SU-DHL-6 (cell line): Measurements from ENCODE around the gene ME3.

Experiments
- EZH2phosphoT487 ChIP-seq: fragments of 200-600 bp; sonication (generic), shearing (Covaris generic); conservative IDR thresholded peaks from 2 replicates; pipeline ENCODE4 v1.6.1; 2018; ENCODE audit warnings: mild to moderate bottlenecking, antibody characterized with exemption, low read length, moderate library complexity, mixed read lengths
- TF ChIP-seq, protein P1 (sequence below): fragments of 200-600 bp; sonication (generic); IDR thresholded peaks from one replicate; pipeline ENCODE4 v1.5.1; 2017; ENCODE audit warnings: antibody characterized with exemption, mild to moderate bottlenecking, low read length, moderate library complexity; ENCODE audit not compliant: insufficient read depth, poor library complexity, severe bottlenecking

DNA sequence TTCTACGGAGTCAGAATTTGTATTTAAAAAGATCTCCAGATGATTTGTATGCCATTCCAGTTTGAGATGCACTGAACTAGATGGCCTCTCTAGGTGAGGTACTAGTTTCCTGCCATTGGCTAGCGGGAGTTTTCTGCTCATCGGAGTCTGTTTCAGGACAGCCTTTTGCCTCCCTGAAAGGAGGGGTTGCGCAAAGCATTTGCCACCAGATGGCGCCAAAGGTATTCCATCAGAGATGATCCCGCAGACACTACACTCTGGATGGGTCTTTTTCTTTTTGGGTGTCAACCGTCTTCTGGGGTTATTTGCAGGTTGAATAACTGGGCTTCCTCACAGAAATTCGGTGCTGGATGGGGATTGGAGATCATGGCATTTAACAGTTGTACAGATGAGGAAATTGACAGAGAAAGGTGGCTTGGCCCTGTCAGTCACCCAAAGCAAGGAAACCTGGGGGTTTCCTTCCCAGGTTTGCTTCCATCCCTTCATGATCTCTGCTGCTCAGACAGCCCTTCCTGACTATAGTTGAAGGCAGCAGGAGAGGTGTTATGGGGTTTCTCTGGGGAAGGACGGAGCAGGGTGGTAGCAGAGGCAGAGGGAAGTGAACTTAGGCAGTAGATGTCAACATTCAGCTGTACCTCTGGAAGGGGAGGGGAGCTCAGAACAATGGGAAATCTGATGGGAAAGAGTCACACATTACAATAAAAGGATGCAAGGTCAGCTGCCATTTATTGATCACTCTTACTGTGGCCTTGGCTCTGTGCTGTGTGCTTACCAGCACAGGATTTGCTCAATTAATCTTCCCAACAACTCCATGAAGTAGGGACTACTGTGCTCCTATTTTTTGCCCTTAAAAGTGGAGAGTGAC lies 216.1 kb downstream of the ME3 start:
- TF ChIP-seq, protein P1, sequence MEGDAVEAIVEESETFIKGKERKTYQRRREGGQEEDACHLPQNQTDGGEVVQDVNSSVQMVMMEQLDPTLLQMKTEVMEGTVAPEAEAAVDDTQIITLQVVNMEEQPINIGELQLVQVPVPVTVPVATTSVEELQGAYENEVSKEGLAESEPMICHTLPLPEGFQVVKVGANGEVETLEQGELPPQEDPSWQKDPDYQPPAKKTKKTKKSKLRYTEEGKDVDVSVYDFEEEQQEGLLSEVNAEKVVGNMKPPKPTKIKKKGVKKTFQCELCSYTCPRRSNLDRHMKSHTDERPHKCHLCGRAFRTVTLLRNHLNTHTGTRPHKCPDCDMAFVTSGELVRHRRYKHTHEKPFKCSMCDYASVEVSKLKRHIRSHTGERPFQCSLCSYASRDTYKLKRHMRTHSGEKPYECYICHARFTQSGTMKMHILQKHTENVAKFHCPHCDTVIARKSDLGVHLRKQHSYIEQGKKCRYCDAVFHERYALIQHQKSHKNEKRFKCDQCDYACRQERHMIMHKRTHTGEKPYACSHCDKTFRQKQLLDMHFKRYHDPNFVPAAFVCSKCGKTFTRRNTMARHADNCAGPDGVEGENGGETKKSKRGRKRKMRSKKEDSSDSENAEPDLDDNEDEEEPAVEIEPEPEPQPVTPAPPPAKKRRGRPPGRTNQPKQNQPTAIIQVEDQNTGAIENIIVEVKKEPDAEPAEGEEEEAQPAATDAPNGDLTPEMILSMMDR, result peak; percentile 89
- no peak for TF ChIP-seq EZH2phosphoT487
